NCI-H510A treated with DMSO at 0.1 percent for 48 hours (cell line): ENCODE results near the gene ZFP42.
"Not testable (repeated sequence)": the region's sequence is repeated elsewhere in the genome, so short reads cannot be mapped to it uniquely, and the experiment has no call there.

Source experiments
- DNase-seq: peaks from one replicate; lab custom pipeline; 2025; lab: John Stamatoyannopoulos, UW

The ZFP42 gene

GRCh38 chr4:188021548-188022249 is 26.1 kb downstream of the ZFP42 start:
- no peak for DNase-seq

DNA sequence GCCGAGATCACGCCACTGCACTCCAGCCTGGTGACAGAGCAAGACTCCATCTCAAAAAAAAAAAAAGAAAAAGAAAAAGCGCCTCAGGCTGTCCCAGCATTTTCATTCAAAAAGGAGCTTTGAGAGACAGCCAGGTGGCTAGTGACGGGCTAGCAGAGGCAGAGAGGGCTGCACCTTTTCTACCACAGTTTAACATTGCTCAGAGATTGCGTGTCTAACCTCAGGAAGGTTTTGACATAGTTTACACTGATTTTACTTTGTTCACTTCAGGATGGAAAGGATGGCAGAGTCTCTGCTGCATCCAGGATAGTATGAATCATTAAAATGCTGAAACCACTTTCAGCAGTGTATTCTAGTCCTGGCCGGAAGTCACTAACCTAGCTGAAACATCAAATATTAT is 28.1 kb downstream of the ZFP42 start:
- DNase-seq, result no peak

GRCh38 chr4:188025476-188025875 is 29.9 kb downstream of the ZFP42 start:
- no peak for DNase-seq

DNA sequence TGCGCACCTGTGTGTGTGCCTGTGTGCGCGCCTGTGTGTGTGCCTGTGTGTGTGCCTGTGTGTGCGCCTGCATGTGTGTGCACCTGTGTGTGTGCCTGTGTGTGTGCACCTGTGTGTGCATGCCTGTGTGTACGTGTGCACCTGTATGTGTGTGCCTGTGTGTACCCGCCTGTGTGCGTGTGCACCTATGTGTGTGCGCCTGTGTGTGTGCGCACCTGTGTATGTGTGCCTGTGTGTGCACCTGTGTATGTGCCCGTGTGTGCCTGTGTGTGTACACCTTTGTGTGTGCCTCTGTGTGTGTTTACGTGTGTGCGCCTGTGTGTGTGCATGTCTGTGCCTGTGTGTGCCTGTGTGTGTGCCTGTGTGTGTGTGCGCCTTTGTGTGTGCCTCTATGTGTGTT is 33.5 kb downstream of the ZFP42 start:
- no peak for DNase-seq

DNA sequence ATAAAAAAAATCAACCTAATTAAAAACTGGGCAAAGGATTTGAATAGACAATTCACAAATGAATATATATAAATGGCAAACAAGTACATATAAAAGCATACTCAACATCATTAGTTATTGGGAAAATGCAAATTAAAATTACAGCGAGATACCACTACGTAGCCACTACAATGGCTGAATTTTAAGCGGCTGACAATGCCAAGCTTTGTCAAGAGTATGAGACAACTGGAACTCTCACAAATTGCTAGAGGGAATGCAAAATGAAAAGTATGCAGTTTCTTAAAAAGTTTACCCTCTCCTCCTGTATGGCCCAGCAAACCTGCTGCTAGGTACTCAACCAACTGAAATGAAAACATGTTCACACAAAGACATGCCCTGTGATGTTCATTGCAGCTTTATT is 34.8 kb downstream of the ZFP42 start:
- DNase-seq, result no peak

DNA sequence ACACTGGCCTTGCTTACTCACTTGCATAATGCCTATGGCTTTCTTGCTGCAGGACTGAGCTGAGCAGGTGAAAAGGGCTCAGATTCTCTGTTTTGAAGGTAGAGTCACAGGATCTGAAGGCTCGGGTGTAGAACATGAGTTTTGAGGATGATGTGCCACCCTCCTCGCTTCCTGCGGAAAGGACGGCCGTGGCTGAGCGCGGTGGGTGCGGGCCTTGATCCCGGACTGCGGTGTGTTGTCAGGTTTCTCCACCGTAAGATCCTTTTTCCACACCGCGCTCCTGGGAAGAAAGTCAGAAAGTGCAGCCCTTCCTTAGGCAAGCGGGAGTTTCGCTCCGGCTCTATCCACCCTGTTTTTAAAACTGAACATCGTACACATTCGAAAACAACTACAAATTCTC is 36.2 kb downstream of the ZFP42 start:
- DNase-seq, result no peak

- no peak for DNase-seq
These were observed 36.6 kb downstream of the ZFP42 start for GRCh38 chr4:188032170-188032569.

- DNase-seq, result no peak
These were observed 37.0 kb downstream of the ZFP42 start for GRCh38 chr4:188032583-188032982.

- no peak for DNase-seq
These were observed 41.6 kb downstream of the ZFP42 start for GRCh38 chr4:188037003-188037713.

- no peak for DNase-seq
These were observed 46.1 kb downstream of the ZFP42 start for GRCh38 chr4:188041721-188042120.

DNA sequence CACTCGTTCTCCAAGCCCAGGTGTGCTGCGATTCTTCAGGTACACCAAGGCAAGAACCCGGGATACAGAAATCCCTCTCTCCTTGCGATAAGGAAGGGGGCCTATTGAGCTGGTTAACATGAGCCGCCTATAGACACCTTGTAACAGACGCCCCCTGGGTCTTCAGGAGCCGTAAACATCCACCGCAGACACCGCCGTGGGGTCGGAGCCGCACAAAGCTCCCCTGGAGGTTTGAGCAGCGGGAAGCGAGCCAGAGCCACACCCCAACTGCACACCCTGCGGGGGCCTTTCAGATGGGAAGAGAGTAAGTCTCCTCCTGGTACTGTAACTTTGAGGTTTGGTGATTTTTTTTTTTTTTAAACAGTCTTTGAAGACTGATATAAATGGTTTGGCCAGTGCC is 46.6 kb downstream of the ZFP42 start:
- no peak for DNase-seq

- no peak for DNase-seq
These were observed 47.6 kb downstream of the ZFP42 start for GRCh38 chr4:188043154-188043553.

DNA sequence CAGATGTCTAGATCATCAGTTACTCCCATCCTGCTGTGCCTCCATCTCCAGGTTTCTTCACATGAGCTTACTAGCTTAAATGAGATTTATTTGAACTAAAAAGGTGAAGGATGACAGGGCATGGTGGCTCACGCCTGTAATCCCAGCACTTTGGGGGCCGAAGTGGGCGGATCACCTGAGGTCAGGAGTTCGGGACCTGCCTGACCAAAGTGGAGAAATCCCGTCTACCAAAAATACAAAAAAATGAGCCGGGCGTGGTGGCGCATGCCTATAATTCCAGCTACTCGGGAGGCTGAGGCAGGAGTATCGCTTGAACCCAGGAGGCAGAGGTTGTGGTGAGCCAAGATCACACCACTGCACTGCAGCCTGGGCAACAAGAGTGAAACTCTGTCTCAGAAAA is 49.9 kb downstream of the ZFP42 start:
- DNase-seq, result not testable (repeated sequence)

- DNase-seq, result no peak
These were observed 51.1 kb downstream of the ZFP42 start for GRCh38 chr4:188046657-188047056.

DNA sequence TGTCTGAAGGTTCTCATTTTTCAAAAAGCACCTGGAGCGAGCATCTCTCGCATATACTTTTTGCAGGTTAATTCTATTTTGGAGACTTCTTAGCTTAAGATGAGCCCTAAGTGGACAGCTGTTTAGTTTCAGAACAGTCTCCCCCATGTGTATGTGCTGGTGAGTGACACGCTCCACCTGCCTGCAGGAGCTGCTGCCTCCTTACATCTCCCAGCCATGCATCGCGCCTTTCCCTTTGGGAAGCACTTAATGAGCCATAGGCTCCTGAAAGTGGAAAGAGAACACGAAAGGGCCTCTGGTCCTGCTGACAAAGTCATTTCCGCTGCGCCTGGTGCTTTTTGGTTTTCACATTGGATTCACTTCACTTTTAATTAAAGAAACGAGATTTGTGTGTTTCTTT is 57.7 kb downstream of the ZFP42 start:
- no peak for DNase-seq
